IMR-90 (cell line): ENCODE data around the gene KXD1. TPM values are rescaled to one million over a fixed set of nuclear protein-coding genes. Genes with fewer than 3 reads are reported as not detected.

Source experiments
- ATAC-seq: fragments of 200-7000 bp; cut with Tn5 transposase; 2 replicates; pipeline ENCODE4 v1.9.1; 2020; ENCODE audit warnings: low read depth, mild to moderate bottlenecking, moderate library complexity
- BruUV-seq: library from RNA; stranded (reverse); fragments of 400-500 nt; replicated peaks from 2 replicates; lab custom pipeline; 2021; lab: Mats Ljungman, UMichigan
- CTCF ChIA-PET: fragments of 300-600 bp; formaldehyde crosslinking; extraction: SDS; loops from one replicate; lab custom pipeline; 2021; ENCODE audit warnings: antibody characterized with exemption; lab: Yijun Ruan, JAX
- POLR2A ChIA-PET: fragments of 300-600 bp; sonication (Branson Sonifier 250); formaldehyde crosslinking; loops from one replicate; lab custom pipeline; 2022; ENCODE audit warnings: antibody characterized with exemption; ENCODE audit not compliant: unreplicated experiment; lab: Charles Lee
- DNase-seq: peaks from one replicate; pipeline ENCODE4 v3.0.0; 2013
- H2AFZ ChIP-seq: replicated peaks from 2 replicates; pipeline ENCODE3; 2013; ENCODE audit warnings: low read length, mild to moderate bottlenecking; ENCODE audit not compliant: poor library complexity
- H2AK5ac ChIP-seq: 2 replicates; pipeline ENCODE4 v1.6.1; 2013; ENCODE audit warnings: low read depth, low read length, inconsistent platforms
- H2AK9ac ChIP-seq: replicated peaks from 2 replicates; pipeline ENCODE3; 2013; ENCODE audit warnings: mild to moderate bottlenecking, low read depth, low read length, moderate library complexity; ENCODE audit not compliant: poor library complexity
- H2BK120ac ChIP-seq: 2 replicates; pipeline ENCODE4 v1.6.1; 2013; ENCODE audit warnings: low read depth, low read length, inconsistent platforms
- H2BK15ac ChIP-seq: 3 replicates; pipeline ENCODE4 v1.6.1; 2013; ENCODE audit warnings: low read depth, low read length, inconsistent platforms
- H2BK20ac ChIP-seq: 2 replicates; pipeline ENCODE4 v1.6.1; 2013; ENCODE audit warnings: low read depth, mild to moderate bottlenecking, inconsistent platforms, low read length, moderate library complexity
- H2BK5ac ChIP-seq: 2 replicates; pipeline ENCODE4 v1.6.1; 2013; ENCODE audit warnings: mild to moderate bottlenecking, low read depth, low read length, inconsistent platforms; ENCODE audit not compliant: poor library complexity, severe bottlenecking
- H3K14ac ChIP-seq: replicated peaks from 2 replicates; pipeline ENCODE4 v1.6.1; 2013; ENCODE audit warnings: low read depth, low read length, inconsistent platforms
- H3K18ac ChIP-seq: 2 replicates; pipeline ENCODE4 v1.6.1; 2013; ENCODE audit warnings: low read depth, low read length, control low read depth
- H3K23ac ChIP-seq: 2 replicates; pipeline ENCODE4 v1.6.1; 2013; ENCODE audit warnings: low read depth, low read length, inconsistent platforms
- H3K27ac ChIP-seq: 2 replicates; pipeline ENCODE4 v1.5.1; 2013; ENCODE audit warnings: mild to moderate bottlenecking, control low read depth, low read length; ENCODE audit not compliant: insufficient read depth
- H3K27me3 ChIP-seq: 2 replicates; pipeline ENCODE4 v1.6.1; 2013; ENCODE audit warnings: low read length; ENCODE audit not compliant: control insufficient read depth, insufficient read depth
- H3K36me3 ChIP-seq: 2 replicates; pipeline ENCODE4 v1.6.1; 2013; ENCODE audit warnings: low read length, mixed read lengths; ENCODE audit not compliant: control insufficient read depth, insufficient read depth
- H3K4ac ChIP-seq: 2 replicates; pipeline ENCODE4 v1.6.1; 2013; ENCODE audit warnings: low read depth, low read length, inconsistent platforms
- H3K4me1 ChIP-seq: 2 replicates; pipeline ENCODE4 v1.6.1; 2013; ENCODE audit warnings: low read length, mixed read lengths; ENCODE audit not compliant: control insufficient read depth, insufficient read depth
- H3K4me2 ChIP-seq: 2 replicates; pipeline ENCODE4 v1.6.1; 2013; ENCODE audit warnings: low read depth, mild to moderate bottlenecking, control low read depth, low read length, moderate library complexity
- H3K4me3 ChIP-seq: 2 replicates; pipeline ENCODE4 v1.5.1; 2013; ENCODE audit warnings: low read depth, mild to moderate bottlenecking, control low read depth, low read length, moderate library complexity; ENCODE audit not compliant: insufficient read depth
- H3K56ac ChIP-seq: 2 replicates; pipeline ENCODE4 v1.6.1; 2013; ENCODE audit warnings: low read length, inconsistent platforms; ENCODE audit not compliant: insufficient read depth; ENCODE audit errors: extremely low read depth
- H3K79me1 ChIP-seq, 2 experiments: 2 replicates each; pipeline ENCODE4 v1.6.1; 2013; ENCODE audit warnings: low read length in 2 of 2, inconsistent platforms in 1 of 2, low read depth in 1 of 2
- H3K9ac ChIP-seq: 2 replicates; pipeline ENCODE4 v1.6.1; 2013; ENCODE audit warnings: low read depth, low read length, control low read depth
- H3K9me1 ChIP-seq: 2 replicates; pipeline ENCODE4 v1.6.1; 2013; ENCODE audit warnings: low read length, inconsistent platforms; ENCODE audit not compliant: insufficient read depth
- H3K9me3 ChIP-seq: 2 replicates; pipeline ENCODE4 v1.6.1; 2013; ENCODE audit warnings: low read length; ENCODE audit not compliant: control insufficient read depth, insufficient read depth
- H4K20me1 ChIP-seq: 2 replicates; pipeline ENCODE4 v1.6.1; 2013; ENCODE audit warnings: low read length, inconsistent platforms; ENCODE audit not compliant: insufficient read depth
- H4K5ac ChIP-seq: 2 replicates; pipeline ENCODE4 v1.6.1; 2013; ENCODE audit warnings: mild to moderate bottlenecking, low read depth, low read length, control low read depth
- H4K8ac ChIP-seq, 2 experiments: 2 replicates each; pipeline ENCODE4 v1.6.1; 2013; ENCODE audit warnings: low read depth in 2 of 2, low read length in 2 of 2, control low read depth in 1 of 2, inconsistent platforms in 1 of 2
- H4K91ac ChIP-seq: 2 replicates; pipeline ENCODE4 v1.6.1; 2013; ENCODE audit warnings: low read depth, low read length, inconsistent platforms; ENCODE audit not compliant: insufficient read depth
- CEBPB ChIP-seq: IDR thresholded peaks from 2 replicates; pipeline ENCODE4 v1.6.1; 2012; ENCODE audit warnings: low read depth, low read length, improper control_type of control experiment
- CTCF ChIP-seq: conservative IDR thresholded peaks from 2 replicates; pipeline ENCODE4 v1.5.1; 2012; ENCODE audit warnings: mild to moderate bottlenecking, low read depth, low read length, improper control_type of control experiment
- NFE2L2 ChIP-seq: fragments of 150-350 bp; IDR thresholded peaks from 2 replicates; pipeline ENCODE4 v1.6.1; 2016; ENCODE audit warnings: low read depth, mild to moderate bottlenecking, low read length
- RFX5 ChIP-seq: IDR thresholded peaks from 2 replicates; pipeline ENCODE4 v1.8.0; 2012; ENCODE audit warnings: low read depth, mild to moderate bottlenecking, low read length, moderate library complexity
- WGBS, 2 experiments: methylation state at CpG; one replicate each; pipeline versions ENCODE4 v1.1.5 to v1.1.7; 2013; ENCODE audit warnings: missing lambda C conversion rate in 2 of 2; ENCODE audit not compliant: insufficient read length in 1 of 2; ENCODE audit errors: extremely low coverage in 2 of 2; 5-methylcytosine and 5-hydroxymethylcytosine counted together
- dilution Hi-C: fragments of 300-500 bp; cut with HindIII; formaldehyde crosslinking; loops from one replicate; pipeline ENCODE4 v1.14.3; 2018; ENCODE audit warnings: low sequenced_read_pairs; ENCODE audit not compliant: unreplicated experiment
- in situ Hi-C: fragments of 300-500 bp; cut with MboI; formaldehyde crosslinking; loops from 3 replicates; pipeline ENCODE4 v1.14.3; 2019; ENCODE audit warnings: low sequenced_read_pairs, inconsistent platforms, mixed read lengths
- intact Hi-C: fragments of 100-400 bp; cut with micrococcal nuclease; formaldehyde crosslinking; loops from 2 replicates; pipeline ENCODE4 v1.10.0; 2022
- polyA plus RNA-seq, 3 experiments: library from polyadenylated mRNA; depleted of rRNA; stranded (reverse); fragments of >200 nt; gene quantifications; 2 replicates each; pipeline ENCODE4 v1.2.3, GENCODE V29; 2012; ENCODE audit warnings: low replicate concordance in 1 of 3
- total RNA-seq: library from RNA; depleted of rRNA; stranded (reverse); fragments of >200 nt; gene quantifications from 2 replicates; pipeline ENCODE4 v1.2.3, GENCODE V29; 2012

Gene KXD1
- total and polyA plus RNA-seq, 2 of the 4 experiments (the other 2 are of a cell fraction): 66.7 to 196 TPM

DNA sequence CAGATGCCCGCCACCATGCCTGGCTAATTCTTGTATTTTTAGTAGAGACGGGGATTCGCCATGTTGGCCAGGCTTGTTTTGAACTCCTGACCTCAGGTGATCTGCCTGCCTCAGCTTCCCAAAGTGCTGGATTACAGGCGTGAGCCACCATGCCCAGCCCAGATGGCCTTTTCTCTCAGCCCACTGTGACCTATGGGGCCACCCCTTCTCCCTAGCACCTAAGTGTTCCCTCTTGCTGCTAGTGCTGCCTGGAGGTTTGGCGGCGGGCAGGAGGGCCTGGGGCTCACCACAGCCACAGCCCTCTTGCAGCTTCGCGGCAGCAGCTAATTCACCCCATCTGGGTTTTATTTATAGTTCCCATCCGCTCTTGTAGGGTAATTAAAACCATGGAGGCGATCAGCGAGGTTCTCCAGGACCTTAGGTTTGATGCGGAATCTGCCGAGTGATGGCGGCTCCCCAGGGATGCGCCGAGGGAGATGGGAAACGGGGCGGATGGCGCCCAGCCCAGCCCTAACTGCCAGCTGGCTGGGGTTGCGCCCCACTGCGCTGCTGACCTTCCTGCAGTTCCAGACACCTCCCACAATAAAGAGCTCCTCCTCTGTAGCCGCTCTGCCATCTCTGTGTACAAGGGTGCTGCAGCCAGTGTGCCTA, 34.2 kb downstream of the KXD1 start:
- in situ Hi-C loops: no loop called here
- no peak for ATAC-seq

More for the DNA sequence above, 34.2 kb downstream of the KXD1 start:
- no peak overlapping the region for H4K8ac ChIP-seq
- peaks cover 4% of the 10 kb centered on the region; the same call in 1 of the 2 replicates for H3K9me1 ChIP-seq
- WGBS, 2 experiments: 90% methylated on average over 4 of the region's 22 CpGs; no CpG with 5 or more reads in 1 of the 2 experiments
- H3K27ac ChIP-seq: no peak overlapping the region
- no peak overlapping the region for H3K9ac ChIP-seq
- ChIA-PET POLR2A (no interaction called here), CTCF (interaction anchor here (0.6 kb wide), 1 partner anchor 184 kb away, joined by 7 read pairs; no protein-coding TSS in a partner anchor)
- H3K4me1 ChIP-seq: peaks cover 8% of the 10 kb centered on the region
- intact Hi-C loops: no loop called here
- H2BK5ac ChIP-seq: no peak overlapping the region
- H4K91ac ChIP-seq: no peak overlapping the region
- H3K4ac ChIP-seq: no peak overlapping the region
- H2AK5ac ChIP-seq: no peak overlapping the region
- no peak overlapping the region for H2AK9ac ChIP-seq
- H2AFZ ChIP-seq: no peak overlapping the region
- no peak overlapping the region for H2BK120ac ChIP-seq
- no peak overlapping the region for H2BK15ac ChIP-seq
- peaks cover 6 to 20% of the 10 kb centered on the region in 2 experiments; a peak in 3 of 4 replicates for H3K79me1 ChIP-seq
- H3K36me3 ChIP-seq: peaks cover 4% of the 10 kb centered on the region
- dilution Hi-C loops: no loop called here
- no peak overlapping the region for H3K56ac ChIP-seq
- no peaks in the 10 kb centered on the region for H3K27me3 ChIP-seq
- H3K14ac ChIP-seq: no peak overlapping the region
- H4K20me1 ChIP-seq: peaks cover 9% of the 10 kb centered on the region
- H3K9me3 ChIP-seq: no peaks in the 10 kb centered on the region
- H3K4me3 ChIP-seq: no peak overlapping the region
- DNase-seq: no peak
- no peak overlapping the region for H3K4me2 ChIP-seq
- no peak overlapping the region for H3K18ac ChIP-seq
- BruUV-seq: no TSS peak
- H3K23ac ChIP-seq: no peak overlapping the region
- TF ChIP-seq CTCF (no peak), RFX5 (no peak), CEBPB (no peak), NFE2L2 (no peak)
- no peak overlapping the region for H2BK20ac ChIP-seq
- no peak overlapping the region for H4K5ac ChIP-seq
